Osteoblast (primary cell): Measurements from ENCODE around the gene TADA2B. TPM values are rescaled to one million over a fixed set of nuclear protein-coding genes. Genes with fewer than 3 reads are reported as not detected.
A peak's percentile ranks its signal among the peaks of the same experiment; 100 is the strongest.

Experiments
- DNase-seq: peaks from one replicate; pipeline ENCODE4 v3.0.0; 2011; ENCODE audit warnings: low spot score, mixed read lengths; ENCODE audit not compliant: insufficient read length; ENCODE audit errors: missing footprints
- H2AFZ ChIP-seq: 2 replicates; pipeline ENCODE4 v1.6.0; 2011; ENCODE audit warnings: mild to moderate bottlenecking, low read length
- H3K27ac ChIP-seq: 2 replicates; pipeline ENCODE4 v1.5.1; 2011; ENCODE audit warnings: mild to moderate bottlenecking, low read depth, low read length, moderate library complexity
- H3K27me3 ChIP-seq: 2 replicates; pipeline ENCODE4 v1.6.0; 2012; ENCODE audit warnings: mild to moderate bottlenecking, control low read depth, inconsistent platforms, low read length, moderate library complexity; ENCODE audit not compliant: insufficient read depth
- H3K36me3 ChIP-seq: 2 replicates; pipeline ENCODE4 v1.5.1; 2011; ENCODE audit warnings: mild to moderate bottlenecking, low read length, control low read depth, moderate library complexity; ENCODE audit not compliant: insufficient read depth
- H3K4me1 ChIP-seq: 2 replicates; pipeline ENCODE4 v1.5.1; 2011; ENCODE audit warnings: mild to moderate bottlenecking, low read length, control low read depth, moderate library complexity; ENCODE audit not compliant: insufficient read depth
- H3K4me2 ChIP-seq: 2 replicates; pipeline ENCODE4 v1.6.0; 2011; ENCODE audit warnings: mild to moderate bottlenecking, low read length; ENCODE audit not compliant: insufficient read depth
- H3K4me3 ChIP-seq: fragments of 200-600 bp; sonication (generic); 3 replicates; pipeline ENCODE4 v1.5.1; 2012; ENCODE audit warnings: mild to moderate bottlenecking, low read length, inconsistent platforms; ENCODE audit not compliant: insufficient read depth
- H3K79me2 ChIP-seq: 2 replicates; pipeline ENCODE4 v1.6.0; 2012; ENCODE audit warnings: mild to moderate bottlenecking, low read length, control low read depth, inconsistent platforms; ENCODE audit not compliant: insufficient read depth
- H3K9me3 ChIP-seq: 2 replicates; pipeline ENCODE4 v1.5.1; 2011; ENCODE audit warnings: low read depth, low read length, control low read depth
- H4K20me1 ChIP-seq: 2 replicates; pipeline ENCODE4 v1.6.0; 2012; ENCODE audit warnings: mild to moderate bottlenecking, low read length, control low read depth; ENCODE audit not compliant: insufficient read depth
- CTCF ChIP-seq: IDR thresholded peaks from 2 replicates; pipeline ENCODE4 v1.5.1; 2011; ENCODE audit warnings: mild to moderate bottlenecking, low read depth, low read length, moderate library complexity; ENCODE audit errors: extremely low read depth
- total RNA-seq: library from RNA; depleted of rRNA; stranded (reverse); fragments of >200 nt; gene quantifications from 2 replicates; pipeline ENCODE4 v1.2.3, GENCODE V29; 2012

The TADA2B gene
- total RNA-seq, 1 donor: 13.0 TPM

- Histone ChIP-seq H3K9me3 (no peaks in the 10 kb centered on the region), H3K27me3 (no peaks in the 10 kb centered on the region), H3K4me2 (no peak overlapping the region), H4K20me1 (peaks cover 5% of the 10 kb centered on the region), H3K4me1 (no peaks in the 10 kb centered on the region), H2AFZ (no peak overlapping the region), H3K79me2 (no peaks in the 10 kb centered on the region), H3K27ac (no peak overlapping the region), H3K4me3 (no peak overlapping the region), H3K36me3 (peaks cover 33% of the 10 kb centered on the region)
- no peak for TF ChIP-seq CTCF
- peak; percentile 17 for DNase-seq
Observed at GRCh38 chr4:7007142-7007907, 35.8 kb upstream of the TADA2B start.

DNA sequence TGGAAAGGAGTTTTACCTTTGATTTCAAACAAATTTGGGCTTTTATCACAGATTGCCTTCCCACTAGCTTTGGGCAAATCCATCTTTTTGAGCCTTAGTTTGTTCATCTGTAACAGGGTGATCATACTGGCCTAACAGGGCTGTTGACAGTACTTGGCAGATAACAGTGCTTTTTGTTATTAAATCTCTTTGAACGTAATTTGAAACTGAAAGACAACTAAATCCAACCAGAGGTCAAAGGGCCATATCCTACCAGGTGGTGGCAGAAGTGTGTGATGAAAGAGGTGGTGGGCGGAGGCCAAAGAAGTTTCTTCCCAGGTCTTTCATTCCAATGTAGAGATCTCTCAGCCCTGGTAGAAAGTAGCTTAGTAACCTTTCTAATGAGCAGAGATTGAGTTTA lies 35.2 kb upstream of the TADA2B start:
- H4K20me1 ChIP-seq: peaks cover 4% of the 10 kb centered on the region
- H3K27me3 ChIP-seq: no peaks in the 10 kb centered on the region
- H3K36me3 ChIP-seq: peaks cover 31% of the 10 kb centered on the region
- no peak overlapping the region for H3K4me2 ChIP-seq
- DNase-seq: no peak
- no peak overlapping the region for H3K27ac ChIP-seq
- no peaks in the 10 kb centered on the region for H3K9me3 ChIP-seq
- H3K79me2 ChIP-seq: no peaks in the 10 kb centered on the region
- no peak overlapping the region for H2AFZ ChIP-seq
- no peaks in the 10 kb centered on the region for H3K4me1 ChIP-seq
- no peak overlapping the region for H3K4me3 ChIP-seq
- no peak for TF ChIP-seq CTCF

- H2AFZ ChIP-seq: no peak overlapping the region
- H4K20me1 ChIP-seq: no peaks in the 10 kb centered on the region
- H3K36me3 ChIP-seq: peaks cover 41% of the 10 kb centered on the region
- no peaks in the 10 kb centered on the region for H3K27me3 ChIP-seq
- H3K4me1 ChIP-seq: no peaks in the 10 kb centered on the region
- H3K4me3 ChIP-seq: no peak overlapping the region
- no peaks in the 10 kb centered on the region for H3K9me3 ChIP-seq
- H3K4me2 ChIP-seq: no peak overlapping the region
- DNase-seq: peak; percentile 53
- no peak for TF ChIP-seq CTCF
- no peak overlapping the region for H3K27ac ChIP-seq
- no peaks in the 10 kb centered on the region for H3K79me2 ChIP-seq
Observed at GRCh38 chr4:7009564-7009963, 33.6 kb upstream of the TADA2B start.

- H3K79me2 ChIP-seq: no peaks in the 10 kb centered on the region
- no peak overlapping the region for H3K27ac ChIP-seq
- H3K9me3 ChIP-seq: no peaks in the 10 kb centered on the region
- no peak overlapping the region for H3K4me2 ChIP-seq
- peak; percentile 71 for DNase-seq
- no peaks in the 10 kb centered on the region for H3K4me1 ChIP-seq
- peaks cover 44% of the 10 kb centered on the region for H3K36me3 ChIP-seq
- H3K4me3 ChIP-seq: no peak overlapping the region
- no peak overlapping the region for H2AFZ ChIP-seq
- no peak for TF ChIP-seq CTCF
- no peaks in the 10 kb centered on the region for H4K20me1 ChIP-seq
- no peaks in the 10 kb centered on the region for H3K27me3 ChIP-seq
Observed at GRCh38 chr4:7013175-7013574, 30.0 kb upstream of the TADA2B start.
